Measurements from ENCODE around the gene SRPX2. TPM values are rescaled to one million over a fixed set of nuclear protein-coding genes. Genes with fewer than 3 reads are reported as not detected.

Gene SRPX2
- total and polyA plus RNA-seq, 2 of the 13 experiments (the other 11 are each of a cell fraction or from before 2014, with no cell fraction given) = 1.5 to 6.7 TPM

DNA sequence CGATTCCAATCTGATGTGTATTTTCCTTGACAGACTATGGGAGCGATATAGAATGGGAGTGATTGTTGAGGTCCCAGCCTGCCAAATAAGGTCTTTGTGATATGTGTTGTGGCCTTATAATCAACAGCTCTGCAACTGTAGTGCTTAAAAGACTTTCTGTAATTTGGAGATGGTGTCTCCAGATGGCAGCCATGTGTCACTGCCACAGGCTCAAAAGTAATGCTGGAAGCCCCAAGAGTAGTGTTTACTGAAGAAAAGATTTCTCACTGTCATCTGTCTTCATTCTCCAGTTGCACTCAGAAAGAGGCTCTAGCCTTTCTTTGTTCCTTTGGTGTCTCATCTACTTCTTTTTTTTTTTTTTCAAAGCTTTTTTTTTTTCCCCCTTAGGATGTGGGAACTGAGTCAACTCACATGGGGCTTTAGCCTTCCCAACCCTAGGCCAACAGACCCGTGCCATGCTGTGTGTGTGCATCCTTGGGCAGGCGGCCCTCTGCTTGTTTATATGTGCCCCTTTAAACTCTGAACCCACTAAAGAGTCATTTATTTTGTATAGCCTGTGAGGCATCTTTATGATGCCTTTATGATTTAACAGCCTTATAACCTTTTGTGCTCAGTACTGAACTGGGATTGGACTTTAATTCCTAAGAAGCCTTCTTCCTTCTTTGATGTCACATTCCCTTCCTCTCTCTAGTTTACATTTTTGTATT, 15.6 kb downstream of the SRPX2 start:
- no peak for TF ChIP-seq EEA1 (CRISPR knock-in tag; IDR thresholded peaks at IDR 0.05; ENCODE audit: borderline replicate concordance)
- TF ChIP-seq, protein P1, sequence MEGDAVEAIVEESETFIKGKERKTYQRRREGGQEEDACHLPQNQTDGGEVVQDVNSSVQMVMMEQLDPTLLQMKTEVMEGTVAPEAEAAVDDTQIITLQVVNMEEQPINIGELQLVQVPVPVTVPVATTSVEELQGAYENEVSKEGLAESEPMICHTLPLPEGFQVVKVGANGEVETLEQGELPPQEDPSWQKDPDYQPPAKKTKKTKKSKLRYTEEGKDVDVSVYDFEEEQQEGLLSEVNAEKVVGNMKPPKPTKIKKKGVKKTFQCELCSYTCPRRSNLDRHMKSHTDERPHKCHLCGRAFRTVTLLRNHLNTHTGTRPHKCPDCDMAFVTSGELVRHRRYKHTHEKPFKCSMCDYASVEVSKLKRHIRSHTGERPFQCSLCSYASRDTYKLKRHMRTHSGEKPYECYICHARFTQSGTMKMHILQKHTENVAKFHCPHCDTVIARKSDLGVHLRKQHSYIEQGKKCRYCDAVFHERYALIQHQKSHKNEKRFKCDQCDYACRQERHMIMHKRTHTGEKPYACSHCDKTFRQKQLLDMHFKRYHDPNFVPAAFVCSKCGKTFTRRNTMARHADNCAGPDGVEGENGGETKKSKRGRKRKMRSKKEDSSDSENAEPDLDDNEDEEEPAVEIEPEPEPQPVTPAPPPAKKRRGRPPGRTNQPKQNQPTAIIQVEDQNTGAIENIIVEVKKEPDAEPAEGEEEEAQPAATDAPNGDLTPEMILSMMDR (CRISPR knock-in tag; IDR thresholded peaks at IDR 0.05) = 0 out of 2 replicates have a peak, but pooled peaks have one; percentile 10
- intact Hi-C loops (cut with micrococcal nuclease; ENCODE audit: unreplicated experiment) = no loop called here
- H3K9ac ChIP-seq (ENCODE audit: insufficient read depth, low read depth, low read length) = no peak overlapping the region
- no peak overlapping the region for H3K4me3 ChIP-seq (replicated peaks in 1 of 3; ENCODE audit: insufficient read depth in 1 of 3, low read depth in 2 of 3, low read length in 3 of 3)
- CTCF ChIA-PET (ENCODE audit: low intra/inter-chr PET ratio, low total read pairs) = no interaction called here
- WGBS (ENCODE audit: low lambda C conversion rate) = 58% methylated on average over 4 of the region's 4 CpGs
- H3K4me1 ChIP-seq (ENCODE audit: insufficient read depth, low read length) = peaks cover 26% of the 10 kb centered on the region
- no TSS peak for BruUV-seq (replicated peaks)
- DNase-seq (ENCODE audit: low spot score) = no peak
- peak; percentile 4 for FAIRE-seq
- no peaks in the 10 kb centered on the region for H3K36me3 ChIP-seq (replicated peaks in 1 of 2; ENCODE audit: control insufficient read depth in 1 of 2, insufficient read depth in 2 of 2, low read length in 2 of 2)
- POLR2A ChIA-PET = interaction anchor here (1.7 kb wide), 1 partner anchor 10 kb away, joined by 8 read pairs; no protein-coding TSS in a partner anchor
- no peaks in the 10 kb centered on the region for H3K27me3 ChIP-seq (ENCODE audit: control insufficient read depth in 1 of 2, insufficient read depth in 2 of 2, low read length in 2 of 2)
- no peaks in the 10 kb centered on the region for H3K79me2 ChIP-seq (ENCODE audit: insufficient read depth, low read length)
- no peaks in the 10 kb centered on the region for H3K9me3 ChIP-seq (ENCODE audit: low read length)
- no peak; the same call in 2 of the 3 replicates for ATAC-seq
- H2AFZ ChIP-seq (ENCODE audit: low read length) = no peak overlapping the region
- no peak overlapping the region for H3K27ac ChIP-seq (ENCODE audit: extremely low read length, insufficient read depth, low read length)
- no peaks in the 10 kb centered on the region for H4K20me1 ChIP-seq (ENCODE audit: insufficient read depth, low read length)
- H3K4me2 ChIP-seq (ENCODE audit: low read depth, low read length) = peak overlapping the region; percentile 51
- in situ Hi-C loops (cut with HindIII; ENCODE audit: extremely low pct_ligation_motif_present, low pct_unique_long_range_greater_than_20kb) = no loop called here

DNA sequence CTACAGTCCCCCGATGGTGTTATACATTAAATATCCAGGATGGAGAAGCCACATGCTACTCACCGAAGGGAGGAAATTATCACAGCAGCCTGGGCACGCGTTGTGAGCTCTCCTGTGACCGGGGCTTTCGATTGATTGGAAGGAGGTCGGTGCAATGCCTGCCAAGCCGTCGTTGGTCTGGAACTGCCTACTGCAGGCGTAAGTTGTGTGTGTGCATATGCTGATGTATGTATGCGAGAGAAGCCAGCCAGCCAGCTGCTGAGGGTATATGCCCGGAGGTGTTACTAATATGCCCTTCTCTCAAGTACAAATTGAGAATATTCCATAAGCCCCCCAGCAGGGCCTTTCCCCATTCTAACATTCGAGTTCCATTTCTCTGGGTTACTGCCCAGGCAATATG, 18.2 kb downstream of the SRPX2 start:
- Histone ChIP-seq H3K4me1 (ENCODE audit: insufficient read depth, low read length) (peaks cover 24% of the 10 kb centered on the region), H3K4me3 (replicated peaks in 1 of 3; ENCODE audit: insufficient read depth in 1 of 3, low read depth in 2 of 3, low read length in 3 of 3) (no peak overlapping the region), H3K9me3 (ENCODE audit: low read length) (no peaks in the 10 kb centered on the region), H3K9ac (ENCODE audit: insufficient read depth, low read depth, low read length) (no peak overlapping the region), H3K79me2 (ENCODE audit: insufficient read depth, low read length) (no peaks in the 10 kb centered on the region), H4K20me1 (ENCODE audit: insufficient read depth, low read length) (no peaks in the 10 kb centered on the region), H3K27ac (ENCODE audit: extremely low read length, insufficient read depth, low read length) (no peak overlapping the region), H3K27me3 (ENCODE audit: control insufficient read depth in 1 of 2, insufficient read depth in 2 of 2, low read length in 2 of 2) (no peaks in the 10 kb centered on the region), H3K36me3 (replicated peaks in 1 of 2; ENCODE audit: control insufficient read depth in 1 of 2, insufficient read depth in 2 of 2, low read length in 2 of 2) (no peaks in the 10 kb centered on the region), H3K4me2 (ENCODE audit: low read depth, low read length) (no peak overlapping the region), H2AFZ (ENCODE audit: low read length) (no peak overlapping the region)
- WGBS (ENCODE audit: low lambda C conversion rate) = over 99% methylated on average over 8 of the region's 13 CpGs
- FAIRE-seq = no peak
- no TSS peak for BruUV-seq (replicated peaks)
- DNase-seq (ENCODE audit: low spot score) = no peak
- ATAC-seq = no peak
- ChIA-PET CTCF (ENCODE audit: low intra/inter-chr PET ratio, low total read pairs) (no interaction called here), POLR2A (no interaction called here)
- intact Hi-C loops (cut with micrococcal nuclease; ENCODE audit: unreplicated experiment) (no loop called here), in situ Hi-C loops (cut with HindIII; ENCODE audit: extremely low pct_ligation_motif_present, low pct_unique_long_range_greater_than_20kb) (no loop called here)
- TF ChIP-seq, protein P2, sequence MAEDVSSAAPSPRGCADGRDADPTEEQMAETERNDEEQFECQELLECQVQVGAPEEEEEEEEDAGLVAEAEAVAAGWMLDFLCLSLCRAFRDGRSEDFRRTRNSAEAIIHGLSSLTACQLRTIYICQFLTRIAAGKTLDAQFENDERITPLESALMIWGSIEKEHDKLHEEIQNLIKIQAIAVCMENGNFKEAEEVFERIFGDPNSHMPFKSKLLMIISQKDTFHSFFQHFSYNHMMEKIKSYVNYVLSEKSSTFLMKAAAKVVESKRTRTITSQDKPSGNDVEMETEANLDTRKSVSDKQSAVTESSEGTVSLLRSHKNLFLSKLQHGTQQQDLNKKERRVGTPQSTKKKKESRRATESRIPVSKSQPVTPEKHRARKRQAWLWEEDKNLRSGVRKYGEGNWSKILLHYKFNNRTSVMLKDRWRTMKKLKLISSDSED (CRISPR knock-in tag; IDR thresholded peaks at IDR 0.05) = no peak
- no peak for TF ChIP-seq TFDP2 (CRISPR knock-in tag; IDR thresholded peaks at IDR 0.05)
- no peak for TF ChIP-seq ARHGAP35 (CRISPR knock-in tag; IDR thresholded peaks at IDR 0.05; ENCODE audit: borderline replicate concordance)
- TF ChIP-seq ZNF616 (CRISPR knock-in tag; IDR thresholded peaks at IDR 0.05; ENCODE audit: low read depth) = no peak
- TF ChIP-seq, protein P3, sequence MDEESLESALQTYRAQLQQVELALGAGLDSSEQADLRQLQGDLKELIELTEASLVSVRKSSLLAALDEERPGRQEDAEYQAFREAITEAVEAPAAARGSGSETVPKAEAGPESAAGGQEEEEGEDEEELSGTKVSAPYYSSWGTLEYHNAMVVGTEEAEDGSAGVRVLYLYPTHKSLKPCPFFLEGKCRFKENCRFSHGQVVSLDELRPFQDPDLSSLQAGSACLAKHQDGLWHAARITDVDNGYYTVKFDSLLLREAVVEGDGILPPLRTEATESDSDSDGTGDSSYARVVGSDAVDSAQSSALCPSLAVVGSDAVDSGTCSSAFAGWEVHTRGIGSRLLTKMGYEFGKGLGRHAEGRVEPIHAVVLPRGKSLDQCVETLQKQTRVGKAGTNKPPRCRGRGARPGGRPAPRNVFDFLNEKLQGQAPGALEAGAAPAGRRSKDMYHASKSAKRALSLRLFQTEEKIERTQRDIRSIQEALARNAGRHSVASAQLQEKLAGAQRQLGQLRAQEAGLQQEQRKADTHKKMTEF (CRISPR knock-in tag; IDR thresholded peaks at IDR 0.05) = no peak
- no peak for TF ChIP-seq ZNF567 (CRISPR knock-in tag; IDR thresholded peaks at IDR 0.05; ENCODE audit: borderline replicate concordance)
- TF ChIP-seq ZNF17 (CRISPR knock-in tag; IDR thresholded peaks at IDR 0.05) = no peak
- TF ChIP-seq FOXO1 (CRISPR knock-in tag; IDR thresholded peaks at IDR 0.05) = no peak
- no peak for TF ChIP-seq ZNF775 (CRISPR knock-in tag; IDR thresholded peaks at IDR 0.05; ENCODE audit: borderline replicate concordance)
